ENCODE results near the gene ACTR10. TPM values are rescaled to one million over a fixed set of nuclear protein-coding genes. Genes with fewer than 3 reads are reported as not detected.

The ACTR10 gene
- total RNA-seq, 1 donor from 2014 or later, result 120 TPM

- peaks cover under 1% of the 10 kb centered on the region for H3K4me1 Mint-ChIP-seq (ENCODE audit: low read depth, unreplicated experiment)
- H3K36me3 Mint-ChIP-seq (ENCODE audit: unreplicated experiment), result no peaks in the 10 kb centered on the region
- DNase-seq, result no peak
- no peak overlapping the region for H3K4me3 Mint-ChIP-seq (ENCODE audit: unreplicated experiment)
- TF ChIP-seq CTCF (IDR thresholded peaks at IDR 0.05; ENCODE audit: partially characterized antibody, unreplicated experiment), result no peak
- peaks cover 7% of the 10 kb centered on the region for H3K9me3 Mint-ChIP-seq (ENCODE audit: unreplicated experiment)
- H3K27me3 Mint-ChIP-seq (ENCODE audit: unreplicated experiment), result peaks cover 6% of the 10 kb centered on the region
- H3K27ac Mint-ChIP-seq (ENCODE audit: unreplicated experiment), result no peak overlapping the region
Measured at GRCh38 chr14:58196198-58196597, 3.8 kb upstream of the ACTR10 start.

GRCh38 chr14:58198086-58198485 is 1.9 kb upstream of the ACTR10 start:
- no peak overlapping the region for H3K27ac Mint-ChIP-seq (ENCODE audit: unreplicated experiment)
- peaks cover 6% of the 10 kb centered on the region for H3K27me3 Mint-ChIP-seq (ENCODE audit: unreplicated experiment)
- TF ChIP-seq CTCF (IDR thresholded peaks at IDR 0.05; ENCODE audit: partially characterized antibody, unreplicated experiment), result no peak
- H3K36me3 Mint-ChIP-seq (ENCODE audit: unreplicated experiment), result no peaks in the 10 kb centered on the region
- H3K9me3 Mint-ChIP-seq (ENCODE audit: unreplicated experiment), result peaks cover 7% of the 10 kb centered on the region
- no peak for DNase-seq
- no peak overlapping the region for H3K4me3 Mint-ChIP-seq (ENCODE audit: unreplicated experiment)
- peaks cover 6% of the 10 kb centered on the region for H3K4me1 Mint-ChIP-seq (ENCODE audit: low read depth, unreplicated experiment)

GRCh38 chr14:58200480-58200841 is 512 bp downstream of the ACTR10 start:
- peaks cover 6% of the 10 kb centered on the region for H3K4me1 Mint-ChIP-seq (ENCODE audit: low read depth, unreplicated experiment)
- H3K9me3 Mint-ChIP-seq (ENCODE audit: unreplicated experiment), result peaks cover 7% of the 10 kb centered on the region
- DNase-seq, result no peak
- peaks cover 3% of the 10 kb centered on the region for H3K27me3 Mint-ChIP-seq (ENCODE audit: unreplicated experiment)
- no peaks in the 10 kb centered on the region for H3K36me3 Mint-ChIP-seq (ENCODE audit: unreplicated experiment)
- peak overlapping the region; percentile 93 for H3K27ac Mint-ChIP-seq (ENCODE audit: unreplicated experiment)
- peak overlapping the region; percentile 96 for H3K4me3 Mint-ChIP-seq (ENCODE audit: unreplicated experiment)
- TF ChIP-seq CTCF (IDR thresholded peaks at IDR 0.05; ENCODE audit: partially characterized antibody, unreplicated experiment), result no peak

GRCh38 chr14:58200846-58201245 is 897 bp downstream of the ACTR10 start:
- Mint-ChIP-seq H3K27ac (ENCODE audit: unreplicated experiment) (peak overlapping the region; percentile 93), H3K27me3 (ENCODE audit: unreplicated experiment) (peaks cover 2% of the 10 kb centered on the region), H3K4me1 (ENCODE audit: low read depth, unreplicated experiment) (peaks cover 6% of the 10 kb centered on the region), H3K36me3 (ENCODE audit: unreplicated experiment) (no peaks in the 10 kb centered on the region), H3K4me3 (ENCODE audit: unreplicated experiment) (peak overlapping the region; percentile 96), H3K9me3 (ENCODE audit: unreplicated experiment) (peaks cover 6% of the 10 kb centered on the region)
- no peak for DNase-seq
- TF ChIP-seq CTCF (IDR thresholded peaks at IDR 0.05; ENCODE audit: partially characterized antibody, unreplicated experiment), result no peak

- Mint-ChIP-seq H3K36me3 (ENCODE audit: unreplicated experiment) (peaks cover 9% of the 10 kb centered on the region), H3K4me3 (ENCODE audit: unreplicated experiment) (no peak overlapping the region)
Measured at GRCh38 chr14:58213176-58213575, 13.2 kb downstream of the ACTR10 start.

More at GRCh38 chr14:58213176-58213575, 13.2 kb downstream of the ACTR10 start:
- H3K9me3 Mint-ChIP-seq (ENCODE audit: unreplicated experiment), result peaks cover 5% of the 10 kb centered on the region
- TF ChIP-seq CTCF (IDR thresholded peaks at IDR 0.05; ENCODE audit: partially characterized antibody, unreplicated experiment), result no peak
- H3K27me3 Mint-ChIP-seq (ENCODE audit: unreplicated experiment), result peaks cover 2% of the 10 kb centered on the region
- DNase-seq, result no peak
- H3K4me1 Mint-ChIP-seq (ENCODE audit: low read depth, unreplicated experiment), result no peaks in the 10 kb centered on the region
- H3K27ac Mint-ChIP-seq (ENCODE audit: unreplicated experiment), result no peak overlapping the region

Measured in glutamatergic neuron (in vitro differentiated cells).